HepG2 (cell line): ENCODE measurements around the gene LGALS8. TPM values are rescaled to one million over a fixed set of nuclear protein-coding genes. Genes with fewer than 3 reads are reported as not detected.

Source experiments
- CREB1 ChIP-seq, 2 experiments: fragments of 450-650 bp in 1 of 2; IDR thresholded peaks; 2 replicates each; pipeline ENCODE4 v1.6.1; 2016 to 2017; ENCODE audit warnings: control low read depth in 1 of 2, mild to moderate bottlenecking in 1 of 2, missing compliant biosample characterization in 1 of 2, missing genetic modification characterization in 1 of 2
- ETV5 ChIP-seq: IDR thresholded peaks from 2 replicates; pipeline ENCODE4 v1.6.1; 2018; ENCODE audit warnings: missing biosample characterization, missing genetic modification reagents, inconsistent platforms, borderline replicate concordance
- HDAC1 ChIP-seq: sonication (generic); formaldehyde crosslinking; IDR thresholded peaks from 2 replicates; pipeline ENCODE4 v1.5.1; 2020; ENCODE audit warnings: mild to moderate bottlenecking, missing genetic modification reagents
- HNRNPH1 ChIP-seq: fragments of 200-400 bp; formaldehyde crosslinking; optimal IDR thresholded peaks from 2 replicates; pipeline ENCODE3; 2017; ENCODE audit warnings: mild to moderate bottlenecking, low read depth, low read length
- IRF1 ChIP-seq: sonication (generic); formaldehyde crosslinking; IDR thresholded peaks from 2 replicates; pipeline ENCODE4 v1.4.0; 2020; ENCODE audit warnings: low read depth, mild to moderate bottlenecking, missing genetic modification reagents
- NCOA2 ChIP-seq: sonication (generic); formaldehyde crosslinking; IDR thresholded peaks from 2 replicates; pipeline ENCODE4 v1.8.0; 2022; ENCODE audit warnings: inconsistent platforms
- PHF8 ChIP-seq: sonication (generic); formaldehyde crosslinking; IDR thresholded peaks from 2 replicates; pipeline ENCODE4 v1.5.0; 2020; ENCODE audit warnings: missing genetic modification reagents
- PLSCR1 ChIP-seq: sonication (generic); formaldehyde crosslinking; IDR thresholded peaks from 2 replicates; pipeline ENCODE4 v1.5.0; 2020; ENCODE audit warnings: missing genetic modification reagents, mild to moderate bottlenecking, borderline replicate concordance
- POLR2G ChIP-seq: fragments of 200-400 bp; formaldehyde crosslinking; IDR thresholded peaks from 2 replicates; pipeline ENCODE4 v1.6.1; 2018; ENCODE audit warnings: mild to moderate bottlenecking, low read depth, low read length, moderate library complexity
- TBX3 ChIP-seq: fragments of 450-650 bp; IDR thresholded peaks from 2 replicates; pipeline ENCODE4 v1.6.1; 2017; ENCODE audit warnings: antibody characterized with exemption, mild to moderate bottlenecking, inconsistent platforms, borderline replicate concordance
- TFAP4 ChIP-seq: sonication (generic); IDR thresholded peaks from 2 replicates; pipeline ENCODE4 v1.6.1; 2016; ENCODE audit warnings: low read depth, borderline replicate concordance
- ZMAT3 ChIP-seq: sonication (generic); formaldehyde crosslinking; conservative IDR thresholded peaks from 2 replicates; pipeline ENCODE4 v1.7.0; 2021; ENCODE audit warnings: missing genetic modification reagents
- ZNF235 ChIP-seq: sonication (generic); formaldehyde crosslinking; IDR thresholded peaks from 2 replicates; pipeline ENCODE4 v1.8.1; 2023; ENCODE audit warnings: mild to moderate bottlenecking, missing genetic modification reagents, borderline replicate concordance
- ZNF331 ChIP-seq: sonication (generic); formaldehyde crosslinking; IDR thresholded peaks from 2 replicates; pipeline ENCODE4 v1.4.0; 2020; ENCODE audit warnings: missing genetic modification reagents
- ZNF562 ChIP-seq: sonication (generic); formaldehyde crosslinking; IDR thresholded peaks from 2 replicates; pipeline ENCODE4 v1.8.0; 2022; ENCODE audit warnings: missing genetic modification reagents, borderline replicate concordance
- ZNF724P ChIP-seq: sonication (generic); formaldehyde crosslinking; IDR thresholded peaks from 2 replicates; pipeline ENCODE4 v1.8.0; 2022; ENCODE audit warnings: missing genetic modification reagents, borderline replicate concordance
- polyA plus RNA-seq, 8 experiments: library from polyadenylated mRNA; depleted of rRNA in 3 of 8; stranded (reverse) in 7 of 8; unstranded in 1 of 8; fragments of >200 nt; fragmentation: Illumina TruSeq in 4 of 8; extraction: Trizol in 4 of 8; gene quantifications; 2 replicates each; pipeline versions ENCODE4 v1.2.1 to v1.2.3, GENCODE V29; 2011 to 2016; ENCODE audit warnings: low read depth in 4 of 8, missing spikeins in 1 of 8, mixed read lengths in 1 of 8; ENCODE audit not compliant: insufficient read depth in 1 of 8
- total RNA-seq, 5 experiments: library from RNA; depleted of rRNA; stranded (reverse); fragments of >200 nt; fragmentation: Illumina TruSeq; extraction: Trizol; gene quantifications; 2 replicates each; pipeline ENCODE4 v1.2.3, GENCODE V29; 2016; ENCODE audit warnings: low read depth in 1 of 5
- TF ChIP-seq, protein P1 (sequence below): sonication (generic); formaldehyde crosslinking; conservative IDR thresholded peaks from 2 replicates; pipeline ENCODE4 v1.8.0; 2022; ENCODE audit warnings: missing genetic modification reagents
- TF ChIP-seq, protein P2 (sequence below): sonication (generic); formaldehyde crosslinking; IDR thresholded peaks from 2 replicates; pipeline ENCODE4 v1.8.1; 2023; ENCODE audit warnings: mild to moderate bottlenecking, inconsistent platforms, moderate library complexity, missing genetic modification reagents, borderline replicate concordance
- TF ChIP-seq, protein P3 (sequence below): sonication (generic); formaldehyde crosslinking; IDR thresholded peaks from 2 replicates; pipeline ENCODE4 v1.4.0; 2020; ENCODE audit warnings: missing genetic modification reagents

Gene LGALS8
- total and polyA plus RNA-seq, 2 of the 13 experiments (the other 11 are each of a cell fraction or from before 2014, with no cell fraction given), result 29.3 to 185 TPM

GRCh38 chr1:236494586-236495466 lies 29.0 kb upstream of the LGALS8 start (continued):
- TF ChIP-seq PLSCR1, result no peak
- TF ChIP-seq HNRNPH1, result no peak
- TF ChIP-seq ZNF724P (CRISPR knock-in tag), result no peak
- TF ChIP-seq, protein P1, sequence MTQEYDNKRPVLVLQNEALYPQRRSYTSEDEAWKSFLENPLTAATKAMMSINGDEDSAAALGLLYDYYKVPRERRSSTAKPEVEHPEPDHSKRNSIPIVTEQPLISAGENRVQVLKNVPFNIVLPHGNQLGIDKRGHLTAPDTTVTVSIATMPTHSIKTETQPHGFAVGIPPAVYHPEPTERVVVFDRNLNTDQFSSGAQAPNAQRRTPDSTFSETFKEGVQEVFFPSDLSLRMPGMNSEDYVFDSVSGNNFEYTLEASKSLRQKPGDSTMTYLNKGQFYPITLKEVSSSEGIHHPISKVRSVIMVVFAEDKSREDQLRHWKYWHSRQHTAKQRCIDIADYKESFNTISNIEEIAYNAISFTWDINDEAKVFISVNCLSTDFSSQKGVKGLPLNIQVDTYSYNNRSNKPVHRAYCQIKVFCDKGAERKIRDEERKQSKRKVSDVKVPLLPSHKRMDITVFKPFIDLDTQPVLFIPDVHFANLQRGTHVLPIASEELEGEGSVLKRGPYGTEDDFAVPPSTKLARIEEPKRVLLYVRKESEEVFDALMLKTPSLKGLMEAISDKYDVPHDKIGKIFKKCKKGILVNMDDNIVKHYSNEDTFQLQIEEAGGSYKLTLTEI (CRISPR knock-in tag), result no peak
- peak; percentile 90 for TF ChIP-seq NCOA2 (CRISPR knock-in tag)
- TF ChIP-seq HDAC1 (CRISPR knock-in tag), result peak; percentile 78
- TF ChIP-seq TFAP4, result no peak
- TF ChIP-seq ETV5 (CRISPR knock-in tag), result peak; percentile 38; the same call in 1 of the 2 replicates
- TF ChIP-seq, protein P2, sequence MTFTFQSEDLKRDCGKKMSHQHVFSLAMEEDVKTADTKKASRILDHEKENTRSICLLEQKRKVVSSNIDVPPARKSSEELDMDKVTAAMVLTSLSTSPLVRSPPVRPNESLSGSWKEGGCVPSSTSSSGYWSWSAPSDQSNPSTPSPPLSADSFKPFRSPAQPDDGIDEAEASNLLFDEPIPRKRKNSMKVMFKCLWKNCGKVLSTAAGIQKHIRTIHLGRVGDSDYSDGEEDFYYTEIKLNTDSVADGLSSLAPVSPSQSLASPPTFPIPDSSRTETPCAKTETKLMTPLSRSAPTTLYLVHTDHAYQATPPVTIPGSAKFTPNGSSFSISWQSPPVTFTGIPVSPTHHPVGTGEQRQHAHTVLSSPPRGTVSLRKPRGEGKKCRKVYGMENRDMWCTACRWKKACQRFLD (CRISPR knock-in tag), result no peak
- peak; percentile 14; the same call in 1 of the 2 replicates for TF ChIP-seq TBX3
- TF ChIP-seq CREB1 (IDR thresholded peaks at IDR 0.05), result no peak
- TF ChIP-seq CREB1 (CRISPR knock-in tag; IDR thresholded peaks at IDR 0.05), result peak; percentile 62
- 0 out of 2 replicates have a peak, but pooled peaks have one; percentile 19 for TF ChIP-seq PHF8
- no peak for TF ChIP-seq IRF1
- TF ChIP-seq ZNF235, result no peak
- no peak for TF ChIP-seq ZMAT3
- no peak for TF ChIP-seq ZNF562 (CRISPR knock-in tag)
- TF ChIP-seq, protein P3, sequence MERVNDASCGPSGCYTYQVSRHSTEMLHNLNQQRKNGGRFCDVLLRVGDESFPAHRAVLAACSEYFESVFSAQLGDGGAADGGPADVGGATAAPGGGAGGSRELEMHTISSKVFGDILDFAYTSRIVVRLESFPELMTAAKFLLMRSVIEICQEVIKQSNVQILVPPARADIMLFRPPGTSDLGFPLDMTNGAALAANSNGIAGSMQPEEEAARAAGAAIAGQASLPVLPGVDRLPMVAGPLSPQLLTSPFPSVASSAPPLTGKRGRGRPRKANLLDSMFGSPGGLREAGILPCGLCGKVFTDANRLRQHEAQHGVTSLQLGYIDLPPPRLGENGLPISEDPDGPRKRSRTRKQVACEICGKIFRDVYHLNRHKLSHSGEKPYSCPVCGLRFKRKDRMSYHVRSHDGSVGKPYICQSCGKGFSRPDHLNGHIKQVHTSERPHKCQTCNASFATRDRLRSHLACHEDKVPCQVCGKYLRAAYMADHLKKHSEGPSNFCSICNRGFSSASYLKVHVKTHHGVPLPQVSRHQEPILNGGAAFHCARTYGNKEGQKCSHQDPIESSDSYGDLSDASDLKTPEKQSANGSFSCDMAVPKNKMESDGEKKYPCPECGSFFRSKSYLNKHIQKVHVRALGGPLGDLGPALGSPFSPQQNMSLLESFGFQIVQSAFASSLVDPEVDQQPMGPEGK (CRISPR knock-in tag), result peak; percentile 66
- peak; percentile 88; the same call in 1 of the 2 replicates for TF ChIP-seq ZNF331
- peak; percentile 36; the same call in 1 of the 2 replicates for TF ChIP-seq POLR2G
